HEK293 (cell line): Measurements from ENCODE around the gene TMIGD2.
A peak's percentile ranks its signal among the peaks of the same experiment; 100 is the strongest.

ENCODE experiments used
- HOXA7 ChIP-seq: sonication (generic); formaldehyde crosslinking; IDR thresholded peaks from 2 replicates; pipeline ENCODE4 v1.8.1; 2022; ENCODE audit warnings: missing genetic modification reagents, borderline replicate concordance
- SCRT1 ChIP-seq: fragments of 450-650 bp; formaldehyde crosslinking; IDR thresholded peaks from 2 replicates; pipeline ENCODE4 v1.5.1; 2016; ENCODE audit warnings: missing biosample characterization, missing genetic modification characterization, borderline replicate concordance
- SP3 ChIP-seq: fragments of 450-650 bp; formaldehyde crosslinking; IDR thresholded peaks from 2 replicates; pipeline ENCODE4 v1.5.1; 2016; ENCODE audit warnings: missing biosample characterization, missing genetic modification characterization
- ZBTB17 ChIP-seq: fragments of 450-650 bp; formaldehyde crosslinking; IDR thresholded peaks from 2 replicates; pipeline ENCODE4 v1.5.1; 2016; ENCODE audit warnings: missing biosample characterization, missing genetic modification characterization
- ZBTB21 ChIP-seq: fragments of 450-650 bp; formaldehyde crosslinking; IDR thresholded peaks from 2 replicates; pipeline ENCODE4 v1.5.1; 2017; ENCODE audit warnings: missing biosample characterization, missing genetic modification characterization
- ZBTB49 ChIP-seq: fragments of 450-650 bp; formaldehyde crosslinking; IDR thresholded peaks from 2 replicates; pipeline ENCODE4 v1.5.1; 2016; ENCODE audit warnings: missing biosample characterization, missing genetic modification characterization, low read depth
- ZFHX2 ChIP-seq: fragments of 450-650 bp; formaldehyde crosslinking; conservative IDR thresholded peaks from 2 replicates; pipeline ENCODE4 v1.5.1; 2016; ENCODE audit warnings: missing biosample characterization, missing genetic modification characterization
- ZNF10 ChIP-seq: fragments of 450-650 bp; formaldehyde crosslinking; IDR thresholded peaks from 2 replicates; pipeline ENCODE4 v1.5.1; 2017; ENCODE audit warnings: missing biosample characterization, missing genetic modification characterization
- ZNF148 ChIP-seq: fragments of 450-650 bp; formaldehyde crosslinking; IDR thresholded peaks from 2 replicates; pipeline ENCODE4 v1.5.0; 2017; ENCODE audit warnings: missing biosample characterization, missing genetic modification characterization, borderline replicate concordance
- ZNF174 ChIP-seq: fragments of 450-650 bp; formaldehyde crosslinking; IDR thresholded peaks from 2 replicates; pipeline ENCODE4 v1.5.0; 2017; ENCODE audit warnings: missing biosample characterization, mild to moderate bottlenecking, missing genetic modification characterization
- ZNF433 ChIP-seq: fragments of 450-650 bp; formaldehyde crosslinking; IDR thresholded peaks from 2 replicates; pipeline ENCODE4 v1.5.1; 2016; ENCODE audit warnings: missing biosample characterization, missing genetic modification characterization, low read depth
- ZNF580 ChIP-seq: fragments of 450-650 bp; formaldehyde crosslinking; IDR thresholded peaks from 2 replicates; pipeline ENCODE4 v1.5.1; 2016; ENCODE audit warnings: missing biosample characterization, missing genetic modification characterization
- ZNF610 ChIP-seq: fragments of 450-650 bp; formaldehyde crosslinking; IDR thresholded peaks from 2 replicates; pipeline ENCODE4 v1.5.1; 2016; ENCODE audit warnings: missing biosample characterization, missing genetic modification characterization, borderline replicate concordance
- ZNF639 ChIP-seq: fragments of 450-650 bp; formaldehyde crosslinking; IDR thresholded peaks from 2 replicates; pipeline ENCODE4 v1.5.1; 2016; ENCODE audit warnings: missing biosample characterization, missing genetic modification characterization
- ZNF645 ChIP-seq: fragments of 450-650 bp; formaldehyde crosslinking; IDR thresholded peaks from 2 replicates; pipeline ENCODE4; 2016; ENCODE audit warnings: missing biosample characterization, missing genetic modification characterization
- ZNF768 ChIP-seq: fragments of 450-650 bp; formaldehyde crosslinking; IDR thresholded peaks from 2 replicates; pipeline ENCODE4 v1.5.1; 2018; ENCODE audit warnings: missing biosample characterization, mild to moderate bottlenecking, missing genetic modification characterization
- ZNF837 ChIP-seq: fragments of 450-650 bp; formaldehyde crosslinking; IDR thresholded peaks from 2 replicates; pipeline ENCODE4 v1.5.1; 2016; ENCODE audit warnings: missing biosample characterization, missing genetic modification characterization
- TF ChIP-seq, protein P1 (sequence below): IDR thresholded peaks from 2 replicates; pipeline ENCODE4 v1.6.1; 2011; ENCODE audit warnings: mild to moderate bottlenecking, low read depth, low read length, borderline replicate concordance
- TF ChIP-seq, protein P2 (sequence below): fragments of 450-650 bp; formaldehyde crosslinking; IDR thresholded peaks from 2 replicates; pipeline ENCODE4 v1.5.1; 2016; ENCODE audit warnings: missing biosample characterization, missing genetic modification characterization

Gene TMIGD2

GRCh38 chr19:4277191-4277696, 24.9 kb downstream of the TMIGD2 start (continued):
- TF ChIP-seq ZNF768 (tag by site-specific recombination) = no peak
- TF ChIP-seq ZNF174 (tag by site-specific recombination) = no peak
- no peak for TF ChIP-seq ZNF10 (tag by site-specific recombination)
- 0 out of 2 replicates have a peak, but pooled peaks have one; percentile 20 for TF ChIP-seq ZFHX2 (tag by site-specific recombination)
- TF ChIP-seq ZNF837 (tag by site-specific recombination) = no peak
- TF ChIP-seq ZBTB21 = no peak
- TF ChIP-seq ZNF433 (tag by site-specific recombination) = no peak
- no peak for TF ChIP-seq ZBTB49 (tag by site-specific recombination)
- peak; percentile 70 for TF ChIP-seq ZNF639
- TF ChIP-seq ZNF148 = no peak
- peak; percentile 56; the same call in 1 of the 2 replicates for TF ChIP-seq SCRT1 (tag by site-specific recombination)
- TF ChIP-seq, protein P1, sequence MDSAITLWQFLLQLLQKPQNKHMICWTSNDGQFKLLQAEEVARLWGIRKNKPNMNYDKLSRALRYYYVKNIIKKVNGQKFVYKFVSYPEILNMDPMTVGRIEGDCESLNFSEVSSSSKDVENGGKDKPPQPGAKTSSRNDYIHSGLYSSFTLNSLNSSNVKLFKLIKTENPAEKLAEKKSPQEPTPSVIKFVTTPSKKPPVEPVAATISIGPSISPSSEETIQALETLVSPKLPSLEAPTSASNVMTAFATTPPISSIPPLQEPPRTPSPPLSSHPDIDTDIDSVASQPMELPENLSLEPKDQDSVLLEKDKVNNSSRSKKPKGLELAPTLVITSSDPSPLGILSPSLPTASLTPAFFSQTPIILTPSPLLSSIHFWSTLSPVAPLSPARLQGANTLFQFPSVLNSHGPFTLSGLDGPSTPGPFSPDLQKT = no peak
- TF ChIP-seq ZNF645 = no peak
- no peak for TF ChIP-seq ZNF610 (tag by site-specific recombination)
- TF ChIP-seq HOXA7 (CRISPR knock-in tag) = no peak
- TF ChIP-seq, protein P2, sequence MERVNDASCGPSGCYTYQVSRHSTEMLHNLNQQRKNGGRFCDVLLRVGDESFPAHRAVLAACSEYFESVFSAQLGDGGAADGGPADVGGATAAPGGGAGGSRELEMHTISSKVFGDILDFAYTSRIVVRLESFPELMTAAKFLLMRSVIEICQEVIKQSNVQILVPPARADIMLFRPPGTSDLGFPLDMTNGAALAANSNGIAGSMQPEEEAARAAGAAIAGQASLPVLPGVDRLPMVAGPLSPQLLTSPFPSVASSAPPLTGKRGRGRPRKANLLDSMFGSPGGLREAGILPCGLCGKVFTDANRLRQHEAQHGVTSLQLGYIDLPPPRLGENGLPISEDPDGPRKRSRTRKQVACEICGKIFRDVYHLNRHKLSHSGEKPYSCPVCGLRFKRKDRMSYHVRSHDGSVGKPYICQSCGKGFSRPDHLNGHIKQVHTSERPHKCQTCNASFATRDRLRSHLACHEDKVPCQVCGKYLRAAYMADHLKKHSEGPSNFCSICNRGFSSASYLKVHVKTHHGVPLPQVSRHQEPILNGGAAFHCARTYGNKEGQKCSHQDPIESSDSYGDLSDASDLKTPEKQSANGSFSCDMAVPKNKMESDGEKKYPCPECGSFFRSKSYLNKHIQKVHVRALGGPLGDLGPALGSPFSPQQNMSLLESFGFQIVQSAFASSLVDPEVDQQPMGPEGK (tag by site-specific recombination) = peak; percentile 37; the same call in 1 of the 2 replicates
- TF ChIP-seq ZBTB17 = no peak
- no peak for TF ChIP-seq ZNF580
- TF ChIP-seq SP3 (tag by site-specific recombination) = no peak
- TF ChIP-seq, all 188 proteins: peak for 9
